ENCODE measurements around the gene CNFN.
A peak's percentile ranks its signal among the peaks of the same experiment; 100 is the strongest.

Gene CNFN

DNA sequence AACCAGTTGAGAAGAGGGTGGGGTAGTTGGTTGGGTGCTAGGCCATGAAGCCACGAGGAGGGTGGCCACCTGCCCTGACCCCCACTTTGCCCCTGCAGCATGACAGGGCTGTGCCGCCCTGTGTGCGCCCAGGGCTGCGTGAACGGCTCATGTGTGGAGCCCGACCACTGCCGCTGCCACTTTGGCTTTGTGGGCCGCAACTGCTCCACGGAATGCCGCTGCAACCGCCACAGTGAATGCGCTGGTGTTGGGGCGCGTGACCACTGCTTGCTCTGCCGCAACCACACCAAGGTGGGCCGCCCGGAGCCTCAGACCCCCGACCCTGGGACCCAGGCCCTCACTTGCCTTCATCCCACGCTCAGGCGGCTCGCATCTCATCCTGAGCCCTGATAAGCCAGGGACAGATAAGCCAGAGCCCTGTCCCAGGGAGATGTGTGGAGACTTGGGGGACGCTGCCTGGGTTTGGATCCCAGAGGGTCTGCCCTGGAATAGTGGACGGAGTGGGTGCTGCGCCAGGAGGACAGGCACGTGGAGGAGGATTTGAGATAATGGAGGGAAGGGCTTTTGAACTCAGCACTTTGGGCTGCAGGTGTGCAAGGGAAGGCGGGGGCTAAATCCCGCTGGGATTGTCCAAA is 20.5 kb downstream of the CNFN start:
- H3K4me3 ChIP-seq (ENCODE audit: low read depth, low read length): no peak overlapping the region
- TF ChIP-seq, protein P1, sequence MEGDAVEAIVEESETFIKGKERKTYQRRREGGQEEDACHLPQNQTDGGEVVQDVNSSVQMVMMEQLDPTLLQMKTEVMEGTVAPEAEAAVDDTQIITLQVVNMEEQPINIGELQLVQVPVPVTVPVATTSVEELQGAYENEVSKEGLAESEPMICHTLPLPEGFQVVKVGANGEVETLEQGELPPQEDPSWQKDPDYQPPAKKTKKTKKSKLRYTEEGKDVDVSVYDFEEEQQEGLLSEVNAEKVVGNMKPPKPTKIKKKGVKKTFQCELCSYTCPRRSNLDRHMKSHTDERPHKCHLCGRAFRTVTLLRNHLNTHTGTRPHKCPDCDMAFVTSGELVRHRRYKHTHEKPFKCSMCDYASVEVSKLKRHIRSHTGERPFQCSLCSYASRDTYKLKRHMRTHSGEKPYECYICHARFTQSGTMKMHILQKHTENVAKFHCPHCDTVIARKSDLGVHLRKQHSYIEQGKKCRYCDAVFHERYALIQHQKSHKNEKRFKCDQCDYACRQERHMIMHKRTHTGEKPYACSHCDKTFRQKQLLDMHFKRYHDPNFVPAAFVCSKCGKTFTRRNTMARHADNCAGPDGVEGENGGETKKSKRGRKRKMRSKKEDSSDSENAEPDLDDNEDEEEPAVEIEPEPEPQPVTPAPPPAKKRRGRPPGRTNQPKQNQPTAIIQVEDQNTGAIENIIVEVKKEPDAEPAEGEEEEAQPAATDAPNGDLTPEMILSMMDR (IDR thresholded peaks at IDR 0.05; ENCODE audit: insufficient read depth, low read depth, low read length, missing control alignments): no peak
- DNase-seq (ENCODE audit: low read depth): no peak

DNA sequence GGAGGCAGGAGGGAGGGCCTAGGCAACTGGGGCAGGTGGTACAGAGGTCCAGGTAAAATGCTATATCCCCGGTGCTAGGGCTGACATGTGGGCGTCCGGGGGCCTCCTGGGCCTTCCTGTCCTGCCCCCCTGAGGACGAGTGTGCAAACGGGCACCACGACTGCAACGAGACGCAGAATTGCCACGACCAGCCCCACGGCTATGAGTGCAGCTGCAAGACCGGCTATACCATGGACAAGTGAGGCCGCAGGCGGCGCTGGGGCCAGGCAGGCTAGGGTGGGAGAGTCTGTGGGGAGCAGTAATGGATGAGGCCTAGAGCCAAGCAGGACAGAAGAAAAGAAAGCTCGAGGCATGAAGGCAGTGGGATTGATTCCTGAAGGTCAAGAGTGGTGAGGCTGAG is 21.3 kb downstream of the CNFN start:
- DNase-seq (ENCODE audit: low read depth): no peak
- TF ChIP-seq, protein P1 (IDR thresholded peaks at IDR 0.05; ENCODE audit: insufficient read depth, low read depth, low read length, missing control alignments): no peak
- H3K4me3 ChIP-seq (ENCODE audit: low read depth, low read length): no peak overlapping the region

DNA sequence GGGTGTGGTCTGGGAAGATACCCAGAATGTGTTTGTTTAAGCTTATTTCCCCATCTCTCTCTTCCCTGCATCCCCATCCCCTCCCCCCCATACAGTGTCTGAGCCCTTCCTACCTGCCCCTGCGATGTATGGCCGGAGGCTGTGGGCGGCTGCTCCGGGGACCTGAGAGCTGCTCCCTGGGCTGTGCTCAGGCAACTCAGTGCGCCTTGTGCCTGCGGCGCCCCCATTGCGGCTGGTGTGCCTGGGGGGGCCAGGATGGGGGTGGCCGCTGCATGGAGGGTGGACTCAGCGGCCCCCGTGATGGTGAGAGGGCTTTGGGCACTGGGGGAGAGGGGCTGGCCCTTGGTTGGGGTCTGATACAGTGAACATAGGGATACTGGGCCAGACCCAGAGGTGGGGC is 21.7 kb downstream of the CNFN start:
- no peak overlapping the region for H3K4me3 ChIP-seq (ENCODE audit: low read depth, low read length)
- DNase-seq (ENCODE audit: low read depth): no peak
- TF ChIP-seq, protein P1 (IDR thresholded peaks at IDR 0.05; ENCODE audit: insufficient read depth, low read depth, low read length, missing control alignments): no peak

GRCh38 chr19:42367929-42368328 is 22.2 kb downstream of the CNFN start:
- no peak overlapping the region for H3K4me3 ChIP-seq (ENCODE audit: low read depth, low read length)
- TF ChIP-seq, protein P1 (IDR thresholded peaks at IDR 0.05; ENCODE audit: insufficient read depth, low read depth, low read length, missing control alignments): no peak

DNA sequence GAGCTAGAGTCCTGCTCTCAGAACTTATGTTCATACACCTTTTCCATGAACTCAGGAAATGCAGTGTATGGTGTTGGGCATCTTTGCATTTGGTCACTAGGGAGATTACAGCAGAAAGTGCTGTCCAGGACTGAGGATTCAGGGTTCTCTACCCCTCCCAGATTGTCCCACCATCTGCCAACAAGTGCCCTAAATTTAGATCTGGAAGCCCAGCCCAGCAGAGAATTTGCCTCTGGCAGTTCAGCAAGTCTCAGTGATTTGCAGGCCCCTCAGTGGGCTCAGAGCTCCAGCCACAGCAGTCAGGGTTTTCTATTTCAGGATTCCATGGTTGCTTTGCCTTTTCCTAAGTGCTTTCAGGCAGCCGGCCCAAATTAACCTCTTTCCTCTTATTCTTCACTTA is 23.4 kb downstream of the CNFN start:
- no peak overlapping the region for H3K4me3 ChIP-seq (ENCODE audit: low read depth, low read length)
- TF ChIP-seq, protein P1 (IDR thresholded peaks at IDR 0.05; ENCODE audit: insufficient read depth, low read depth, low read length, missing control alignments): no peak
- DNase-seq (ENCODE audit: low read depth): no peak

More at GRCh38 chr19:42367929-42368328, 22.2 kb downstream of the CNFN start:
- DNase-seq (ENCODE audit: low read depth): no peak

DNA sequence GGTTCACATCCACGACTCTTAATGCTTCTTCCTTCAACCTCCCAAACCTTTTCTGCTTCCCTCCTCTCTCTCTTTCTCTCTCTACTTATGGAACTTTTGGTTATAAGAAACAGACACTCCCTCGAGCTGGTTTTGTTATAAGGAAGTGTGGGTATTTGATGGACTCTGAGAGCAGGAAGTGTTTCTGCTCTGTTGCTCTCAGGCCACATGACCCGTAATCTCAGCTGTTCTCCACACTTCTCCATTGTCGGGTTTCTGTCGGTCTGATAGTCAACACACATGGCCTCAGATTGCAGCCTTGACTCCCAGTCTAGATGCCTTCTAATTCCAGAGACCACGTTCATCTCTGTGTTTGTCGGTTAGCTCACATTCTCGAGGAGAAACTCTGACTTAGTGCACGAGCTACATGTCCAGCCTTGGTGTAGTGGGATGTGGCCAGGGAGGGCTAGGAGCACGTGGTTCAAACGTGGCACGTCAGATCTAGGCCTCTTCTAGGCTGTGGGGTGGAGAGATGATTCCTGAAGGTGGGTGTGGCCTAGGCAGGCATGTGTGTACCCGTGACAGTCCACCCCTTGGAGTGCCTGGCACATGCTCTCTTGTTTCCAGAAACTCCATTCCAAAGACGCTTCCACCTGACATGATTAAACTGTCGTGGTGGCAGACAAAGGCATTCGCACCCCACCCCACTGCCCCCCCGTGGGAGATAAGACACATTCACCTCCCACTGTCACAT is 26.3 kb downstream of the CNFN start:
- H3K4me3 ChIP-seq (ENCODE audit: low read depth, low read length): no peak overlapping the region
- peak; percentile 39 for DNase-seq (ENCODE audit: low read depth)
- TF ChIP-seq, protein P1 (IDR thresholded peaks at IDR 0.05; ENCODE audit: insufficient read depth, low read depth, low read length, missing control alignments): no peak

Measured in GM12865 (cell line).